H9 (cell line): ENCODE measurements around the gene ADAMTS18. TPM values are rescaled to one million over a fixed set of nuclear protein-coding genes. Genes with fewer than 3 reads are reported as not detected.

ENCODE experiments used
- DNase-seq: peaks from one replicate; pipeline ENCODE4 v3.0.0-alpha.2; 2017
- H2AFZ ChIP-seq: one replicate; pipeline ENCODE4 v1.6.1; 2013; ENCODE audit warnings: mild to moderate bottlenecking, low read length, control low read depth, moderate library complexity
- H2AK5ac ChIP-seq: 2 replicates; pipeline ENCODE4 v1.6.1; 2013; ENCODE audit warnings: low read length, control low read depth, mixed read lengths; ENCODE audit not compliant: insufficient read length
- H2BK120ac ChIP-seq: one replicate; pipeline ENCODE4 v1.6.1; 2013; ENCODE audit warnings: low read depth, mild to moderate bottlenecking, low read length, control low read depth, inconsistent platforms; ENCODE audit not compliant: poor library complexity, severe bottlenecking
- H2BK12ac ChIP-seq: 2 replicates; pipeline ENCODE4 v1.6.1; 2013; ENCODE audit warnings: low read length, control low read depth, mixed read lengths, low read depth; ENCODE audit not compliant: insufficient read length
- H2BK15ac ChIP-seq: 2 replicates; pipeline ENCODE4 v1.6.1; 2013; ENCODE audit warnings: low read depth, low read length, control low read depth
- H2BK20ac ChIP-seq: one replicate; pipeline ENCODE4 v1.6.1; 2013; ENCODE audit warnings: low read depth, mild to moderate bottlenecking, low read length, control low read depth, inconsistent platforms; ENCODE audit not compliant: poor library complexity, severe bottlenecking
- H2BK5ac ChIP-seq: 2 replicates; pipeline ENCODE4 v1.6.1; 2013; ENCODE audit warnings: low read length, control low read depth, mixed read lengths; ENCODE audit not compliant: insufficient read length
- H3K14ac ChIP-seq: 2 replicates; pipeline ENCODE4 v1.6.1; 2013; ENCODE audit warnings: low read length, control low read depth; ENCODE audit not compliant: insufficient read depth
- H3K18ac ChIP-seq: 2 replicates; pipeline ENCODE4 v1.6.1; 2013; ENCODE audit warnings: low read depth, mild to moderate bottlenecking, mixed read lengths, low read length, control low read depth; ENCODE audit not compliant: insufficient read length
- H3K23ac ChIP-seq: 2 replicates; pipeline ENCODE4 v1.6.1; 2013; ENCODE audit warnings: low read length, control low read depth, mixed read lengths, low read depth; ENCODE audit not compliant: insufficient read length
- H3K23me2 ChIP-seq: 2 replicates; pipeline ENCODE4 v1.6.1; 2013; ENCODE audit warnings: low read depth, mild to moderate bottlenecking, mixed read lengths, low read length, control low read depth; ENCODE audit not compliant: insufficient read length, poor library complexity, severe bottlenecking
- H3K27ac ChIP-seq: 2 replicates; pipeline ENCODE4 v1.5.1; 2013; ENCODE audit warnings: low read length, control low read depth, mixed read lengths, low read depth; ENCODE audit not compliant: insufficient read length
- H3K27me3 ChIP-seq: 2 replicates; pipeline ENCODE4 v1.6.1; 2013; ENCODE audit warnings: low read length, control low read depth, inconsistent platforms; ENCODE audit not compliant: insufficient read depth
- H3K4ac ChIP-seq: 2 replicates; pipeline ENCODE4 v1.6.1; 2013; ENCODE audit warnings: low read depth, mild to moderate bottlenecking, control low read depth, inconsistent platforms, low read length, moderate library complexity
- H3K4me1 ChIP-seq: 2 replicates; pipeline ENCODE4 v1.6.1; 2013; ENCODE audit warnings: low read length, control low read depth, inconsistent platforms; ENCODE audit not compliant: insufficient read depth
- H3K4me2 ChIP-seq: 2 replicates; pipeline ENCODE4 v1.6.1; 2013; ENCODE audit warnings: low read length, control low read depth, mixed read lengths; ENCODE audit not compliant: insufficient read length, insufficient read depth
- H3K56ac ChIP-seq: 2 replicates; pipeline ENCODE4 v1.6.1; 2013; ENCODE audit warnings: low read depth, mild to moderate bottlenecking, mixed read lengths, low read length, control low read depth; ENCODE audit not compliant: insufficient read length
- H3K79me1 ChIP-seq: 2 replicates; pipeline ENCODE4 v1.6.1; 2013; ENCODE audit warnings: low read depth, mild to moderate bottlenecking, moderate library complexity, low read length, control low read depth, inconsistent platforms; ENCODE audit not compliant: insufficient read depth, poor library complexity, severe bottlenecking
- H3K79me2 ChIP-seq: 2 replicates; pipeline ENCODE4 v1.6.1; 2013; ENCODE audit warnings: low read length, control low read depth, inconsistent platforms; ENCODE audit not compliant: insufficient read depth
- H3K9ac ChIP-seq: 2 replicates; pipeline ENCODE4 v1.6.1; 2013; ENCODE audit warnings: low read length, control low read depth, mixed read lengths; ENCODE audit not compliant: insufficient read length; ENCODE audit errors: extremely low read depth
- H3K9me3 ChIP-seq: one replicate; pipeline ENCODE4 v1.6.1; 2013; ENCODE audit warnings: low read depth, low read length, inconsistent platforms; ENCODE audit not compliant: control insufficient read depth
- H3T11ph ChIP-seq: one replicate; pipeline ENCODE4 v1.6.1; 2013; ENCODE audit warnings: mild to moderate bottlenecking, low read length, control low read depth, inconsistent platforms
- H4K20me1 ChIP-seq: one replicate; pipeline ENCODE4 v1.6.1; 2013; ENCODE audit not compliant: control insufficient read depth, insufficient read length, insufficient read depth
- H4K5ac ChIP-seq: 2 replicates; pipeline ENCODE4 v1.6.1; 2013; ENCODE audit warnings: low read depth, mild to moderate bottlenecking, mixed read lengths, low read length, control low read depth; ENCODE audit not compliant: insufficient read length
- H4K8ac ChIP-seq: replicated peaks from 2 replicates; pipeline ENCODE4 v1.6.1; 2013; ENCODE audit warnings: low read length, control low read depth, mixed read lengths, low read depth; ENCODE audit not compliant: insufficient read length
- H4K91ac ChIP-seq: 2 replicates; pipeline ENCODE4 v1.6.1; 2013; ENCODE audit warnings: low read depth, mild to moderate bottlenecking, moderate library complexity, mixed read lengths, low read length, control low read depth; ENCODE audit not compliant: insufficient read length
- H3K27ac Mint-ChIP-seq, 3 experiments: 2 replicates in 2 of 3; 3 replicates in 1 of 3; pipeline ENCODE4 v1.8.0; 2020 to 2021; ENCODE audit warnings: mixed read lengths in 3 of 3, mild to moderate bottlenecking in 1 of 3, moderate library complexity in 1 of 3
- H3K27me3 Mint-ChIP-seq: 2 replicates; pipeline ENCODE4 v1.8.0; 2021; ENCODE audit warnings: low read depth, mild to moderate bottlenecking, moderate library complexity, mixed read lengths
- H3K36me3 Mint-ChIP-seq, 3 experiments: 2 replicates in 2 of 3; 3 replicates in 1 of 3; pipeline ENCODE4 v1.8.0; 2020 to 2021; ENCODE audit warnings: low read depth in 3 of 3, mixed read lengths in 3 of 3; ENCODE audit not compliant: insufficient read depth in 1 of 3
- H3K4me1 Mint-ChIP-seq, 2 experiments: 2 replicates each; pipeline ENCODE4 v1.8.0; 2020; ENCODE audit warnings: mixed read lengths in 2 of 2
- H3K4me3 Mint-ChIP-seq, 2 experiments: 2 replicates in 1 of 2; 3 replicates in 1 of 2; pipeline ENCODE4 v1.8.0; 2020 to 2021; ENCODE audit warnings: mild to moderate bottlenecking in 2 of 2, mixed read lengths in 2 of 2, moderate library complexity in 1 of 2
- H3K9me3 Mint-ChIP-seq, 2 experiments: 2 replicates in 1 of 2; 3 replicates in 1 of 2; pipeline ENCODE4 v1.8.0; 2020; ENCODE audit warnings: mild to moderate bottlenecking in 2 of 2, mixed read lengths in 2 of 2, moderate library complexity in 1 of 2
- CTCF ChIP-seq: fragments of 200-600 bp; sonication (generic); conservative IDR thresholded peaks from 3 replicates; pipeline ENCODE4 v1.8.0; 2021; ENCODE audit warnings: antibody characterized with exemption, mild to moderate bottlenecking
- whole genome bisulfite sequencing: extraction: QIAGEN DNeasy Blood & Tissue Kit; methylation state at CpG from one replicate; pipeline ENCODE4 v1.1.7; 2013; ENCODE audit warnings: missing lambda C conversion rate, low lambda C conversion rate, mixed read lengths; ENCODE audit not compliant: insufficient read length; ENCODE audit errors: extremely low coverage; 5-methylcytosine and 5-hydroxymethylcytosine counted together
- total RNA-seq: library from RNA; stranded (reverse); gene quantifications from 2 replicates; pipeline ENCODE4 v1.2.1, GENCODE V29; 2021

ADAMTS18 gene
- total RNA-seq, 1 experiment from 2014 or later: 0.07 TPM

GRCh38 chr16:77383606-77384187 lies 51.1 kb downstream of the ADAMTS18 start:
- no peak overlapping the region for H3K56ac ChIP-seq
- DNase-seq: no peak
- no peak overlapping the region for H4K8ac ChIP-seq
- no peak overlapping the region for H4K91ac ChIP-seq
- no peaks in the 10 kb centered on the region for H3K9me3 ChIP-seq
- no peak overlapping the region for H3K27ac ChIP-seq
- H4K20me1 ChIP-seq: no peaks in the 10 kb centered on the region
- no peak overlapping the region for H3K4me2 ChIP-seq
- H3K27ac Mint-ChIP-seq: no peak overlapping the region
- no peak overlapping the region for H3K4ac ChIP-seq
- no peak overlapping the region for H2BK12ac ChIP-seq
- no peaks in the 10 kb centered on the region for H3K9me3 Mint-ChIP-seq
- H3K4me1 Mint-ChIP-seq: peaks cover 18 to 20% of the 10 kb centered on the region in 2 experiments
- H2BK120ac ChIP-seq: no peak overlapping the region
- no peak overlapping the region for H3K18ac ChIP-seq
- no peak overlapping the region for H2BK15ac ChIP-seq
- no peaks in the 10 kb centered on the region for H3K79me1 ChIP-seq
- peaks cover 3% of the 10 kb centered on the region for H3K4me1 ChIP-seq
- no peaks in the 10 kb centered on the region for H3K23me2 ChIP-seq
- H3T11ph ChIP-seq: no peak overlapping the region
- no peak overlapping the region for H2BK5ac ChIP-seq
- H3K9ac ChIP-seq: no peak overlapping the region
- H4K5ac ChIP-seq: no peak overlapping the region
- H3K23ac ChIP-seq: no peak overlapping the region
- no peak for TF ChIP-seq CTCF
- no peaks in the 10 kb centered on the region; a peak in 1 of 7 replicates for H3K36me3 Mint-ChIP-seq
- no peak overlapping the region for H3K4me3 Mint-ChIP-seq
- no peaks in the 10 kb centered on the region for H3K79me2 ChIP-seq
- no peak overlapping the region for H2BK20ac ChIP-seq
- no peak overlapping the region for H2AFZ ChIP-seq
- no peak overlapping the region for H2AK5ac ChIP-seq
- H3K27me3 ChIP-seq: no peaks in the 10 kb centered on the region
- WGBS: no CpG with 5 or more reads among the region's 8 CpGs
- H3K27me3 Mint-ChIP-seq: no peaks in the 10 kb centered on the region
- H3K14ac ChIP-seq: no peak overlapping the region
